Stromal cell of bone marrow (primary cell): Measurements from ENCODE around the gene RUNX3.

Experiments used
- DNase-seq: peaks from one replicate; pipeline ENCODE4 v3.0.0-alpha.2; 2012; ENCODE audit warnings: low read depth

RUNX3 gene

DNA sequence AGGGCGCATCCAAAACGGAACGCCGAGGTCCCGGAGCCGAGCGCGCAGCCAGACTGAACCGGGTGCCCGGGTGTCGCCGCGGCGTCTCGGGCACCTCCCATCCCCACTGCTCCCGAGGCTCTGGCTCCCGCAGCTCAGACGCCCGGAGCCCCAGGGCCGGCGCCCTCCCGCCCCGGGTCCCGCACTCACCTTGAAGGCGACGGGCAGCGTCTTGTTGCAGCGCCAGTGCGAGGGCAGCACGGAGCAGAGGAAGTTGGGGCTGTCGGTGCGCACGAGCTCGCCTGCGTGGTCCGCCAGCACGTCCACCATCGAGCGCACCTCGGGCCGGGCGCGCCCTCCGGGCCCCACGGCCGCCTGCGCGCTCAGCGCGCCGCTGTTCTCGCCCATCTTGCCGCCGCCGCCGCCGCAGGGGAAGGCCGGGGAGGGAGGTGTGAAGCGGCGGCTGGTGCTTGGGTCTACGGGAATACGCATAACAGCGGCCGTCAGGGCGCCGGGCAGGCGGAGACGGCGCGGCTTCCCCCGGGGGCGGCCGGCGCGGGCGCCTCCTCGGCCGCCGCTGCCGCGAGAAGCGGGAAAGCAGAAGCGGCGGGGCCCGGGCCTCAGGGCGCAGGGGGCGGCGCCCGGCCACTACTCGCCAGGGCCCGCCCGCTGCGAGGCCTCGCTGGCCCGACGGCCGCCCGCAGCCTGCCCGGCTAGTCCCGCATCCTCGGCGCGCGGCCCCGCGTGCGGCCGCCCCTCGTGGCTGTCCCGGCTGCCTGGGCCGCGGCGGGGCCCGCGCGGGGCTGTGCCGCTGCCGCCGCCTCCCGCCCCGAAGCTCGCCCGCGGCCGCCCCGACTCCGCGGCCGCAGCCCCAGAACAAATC, 447 bp downstream of the RUNX3 start:
- no peak for DNase-seq

DNA sequence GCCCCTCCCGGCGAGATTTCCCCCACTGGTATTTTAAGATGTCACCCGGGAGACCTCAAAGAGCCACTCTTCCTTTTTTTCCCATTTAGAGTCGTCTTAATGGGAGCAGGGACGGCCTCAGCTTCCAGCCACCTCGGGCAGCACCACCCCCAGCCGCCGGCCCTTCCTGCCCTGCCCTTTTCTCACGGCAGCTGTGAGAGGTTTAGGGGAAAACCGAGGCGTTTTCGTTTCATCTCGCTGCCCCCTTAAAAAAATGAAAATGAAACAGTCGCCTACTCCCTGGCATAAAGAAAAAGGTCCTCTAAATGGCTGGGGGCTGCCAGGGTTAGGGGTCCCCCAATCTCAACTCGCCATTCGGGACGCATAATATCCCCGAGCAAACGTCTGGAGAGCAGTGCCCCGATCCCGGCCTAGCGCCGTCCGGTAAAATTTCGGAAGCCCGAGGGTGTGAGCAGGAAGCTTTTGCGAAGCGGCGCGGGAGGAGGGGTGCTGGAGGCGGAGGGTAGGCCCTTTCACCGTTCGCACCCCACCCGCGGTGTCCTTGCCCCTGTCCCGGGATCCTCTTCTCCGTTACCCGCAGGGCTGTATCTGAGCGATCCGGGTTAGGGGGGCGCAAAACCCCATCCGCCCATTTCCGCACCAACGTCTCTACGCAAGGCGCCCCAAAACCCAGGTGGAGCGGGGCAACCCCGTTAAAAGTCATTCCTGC, 1.2 kb downstream of the RUNX3 start:
- DNase-seq = no peak

DNA sequence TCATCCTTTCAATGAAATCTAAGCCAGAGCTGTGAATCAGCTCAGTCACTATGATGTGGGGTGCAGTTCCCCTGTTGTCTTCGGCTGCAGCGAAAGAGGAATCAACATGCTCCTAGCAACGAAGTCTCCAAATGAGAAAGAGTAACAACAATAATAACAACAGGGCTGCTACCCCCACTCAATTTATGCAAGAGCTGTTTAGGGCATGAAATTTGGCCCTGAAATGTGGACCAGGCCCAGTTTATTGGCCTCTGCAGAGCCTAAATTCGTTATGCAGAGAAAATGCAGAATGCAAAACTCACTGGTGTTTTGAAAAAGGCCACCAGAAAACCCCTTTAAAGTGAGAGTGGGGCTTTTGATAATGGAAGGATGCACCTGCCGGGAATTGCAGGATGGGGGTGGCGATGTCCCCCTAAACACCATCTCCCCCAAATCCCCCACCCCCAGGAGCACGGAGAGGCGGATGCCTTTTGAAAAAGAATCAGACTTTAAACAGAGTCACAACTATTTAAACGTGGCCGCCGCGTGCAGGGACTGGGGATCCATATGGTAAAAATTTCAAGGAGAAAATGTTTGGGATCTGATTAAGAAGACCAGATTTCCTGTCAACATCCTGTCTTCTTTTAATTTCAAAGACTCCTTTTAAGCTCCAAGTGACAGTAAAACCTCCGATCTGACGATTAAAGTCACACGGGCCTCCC, 1.9 kb downstream of the RUNX3 start:
- DNase-seq = no peak

DNA sequence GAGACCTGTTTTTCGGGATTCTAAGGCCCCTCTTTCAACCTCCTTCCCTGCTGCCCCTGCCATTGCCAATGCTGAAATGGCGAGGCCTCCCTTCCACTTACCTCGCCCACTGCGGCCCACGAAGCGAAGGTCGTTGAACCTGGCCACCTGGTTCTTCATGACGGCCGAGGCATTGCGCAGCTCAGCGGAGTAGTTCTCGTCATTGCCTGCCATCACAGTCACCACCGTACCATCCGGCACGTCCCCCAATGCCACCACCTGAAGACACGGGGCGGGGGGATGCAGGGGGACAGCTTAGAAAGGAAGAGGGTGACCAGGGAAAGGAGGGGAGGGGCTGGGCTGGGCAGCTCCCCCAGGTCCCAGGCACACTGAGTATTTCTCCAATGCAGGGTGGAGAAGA, 2.6 kb downstream of the RUNX3 start:
- no peak for DNase-seq

DNA sequence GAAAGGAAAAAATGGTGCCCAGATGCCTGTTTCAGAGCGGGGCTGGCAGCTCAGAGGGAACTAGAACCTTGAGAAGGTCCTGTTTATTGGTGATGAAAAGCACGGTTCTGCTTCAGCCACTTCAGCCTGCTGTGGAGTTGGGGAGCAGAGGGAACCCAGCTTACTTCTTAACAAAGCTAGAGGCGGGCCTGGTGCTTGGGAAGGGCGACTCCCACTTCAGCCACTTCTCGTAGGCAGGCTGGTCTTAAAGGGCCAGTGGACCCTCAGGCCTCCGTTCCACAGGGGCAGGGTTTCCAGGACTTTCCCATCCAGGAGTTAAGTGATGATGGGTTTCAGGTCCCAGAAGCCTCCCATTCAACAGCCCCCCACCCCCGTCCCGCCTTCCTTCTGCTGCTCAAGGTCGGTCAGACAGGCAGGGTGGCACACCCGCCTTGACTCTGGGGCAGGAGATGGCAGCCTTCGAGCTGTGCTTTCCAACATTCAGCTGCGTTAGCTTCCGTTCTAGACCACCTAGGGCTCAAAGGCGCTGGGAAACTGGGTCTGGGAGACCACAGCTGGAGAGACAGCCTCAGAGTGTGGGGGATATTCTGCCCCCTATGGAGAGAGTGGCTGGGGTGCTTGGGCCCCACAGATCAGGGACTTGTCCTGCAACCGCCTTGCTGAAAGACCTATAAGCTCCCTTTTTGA, 3.4 kb downstream of the RUNX3 start:
- no peak for DNase-seq

DNA sequence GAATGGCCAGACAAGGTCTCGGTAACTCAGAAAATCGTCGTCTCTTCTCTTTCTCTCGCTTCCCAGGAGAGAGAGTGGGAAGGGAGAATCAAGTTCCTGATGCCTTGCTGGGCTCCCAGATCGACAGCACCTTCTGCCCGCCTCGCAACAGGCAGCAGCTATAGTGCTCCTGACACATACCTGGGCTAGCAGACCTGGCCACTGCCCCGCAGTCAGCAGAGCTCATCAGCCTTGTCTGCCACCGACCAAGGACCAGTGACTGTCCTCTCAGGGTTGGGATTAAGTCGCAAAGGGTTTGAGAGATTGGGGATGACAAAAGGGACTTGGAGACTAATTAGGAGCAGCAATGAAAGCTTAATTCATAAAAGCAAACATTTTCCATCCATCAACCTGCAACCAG, 4.1 kb downstream of the RUNX3 start:
- DNase-seq = no peak

DNA sequence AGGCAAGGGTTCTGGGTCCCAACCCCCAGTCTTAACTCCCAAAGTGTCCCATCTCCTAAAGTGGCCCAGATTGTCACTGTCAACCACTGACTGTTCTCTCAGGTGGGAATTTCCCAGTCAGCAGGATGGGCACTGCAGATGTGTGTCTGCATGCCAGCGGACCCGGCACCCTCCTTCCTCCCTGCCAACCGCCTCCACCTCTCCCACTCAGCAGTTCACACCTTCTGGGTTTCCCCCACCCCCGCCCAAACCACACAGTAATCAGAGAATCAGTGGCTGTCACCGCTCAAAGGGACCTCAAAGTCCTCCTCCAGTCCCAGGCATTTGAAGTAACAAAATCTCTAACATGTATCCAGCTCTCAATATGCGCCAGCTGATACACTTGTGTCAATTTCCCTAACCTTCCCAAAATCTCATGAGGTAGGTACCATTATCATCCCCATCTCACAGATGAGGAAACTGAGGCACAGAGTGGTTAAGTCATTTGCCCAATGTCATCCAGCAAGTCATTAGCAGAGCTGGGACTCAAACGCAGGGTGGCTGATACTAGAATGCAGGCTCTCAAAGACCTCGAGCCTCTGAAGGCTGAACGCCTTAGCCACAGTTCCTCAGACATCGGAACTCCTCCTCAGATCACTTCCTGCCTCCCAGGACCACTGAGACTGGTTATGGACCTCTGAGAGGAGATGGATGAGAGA, 4.8 kb downstream of the RUNX3 start:
- DNase-seq = no peak

DNA sequence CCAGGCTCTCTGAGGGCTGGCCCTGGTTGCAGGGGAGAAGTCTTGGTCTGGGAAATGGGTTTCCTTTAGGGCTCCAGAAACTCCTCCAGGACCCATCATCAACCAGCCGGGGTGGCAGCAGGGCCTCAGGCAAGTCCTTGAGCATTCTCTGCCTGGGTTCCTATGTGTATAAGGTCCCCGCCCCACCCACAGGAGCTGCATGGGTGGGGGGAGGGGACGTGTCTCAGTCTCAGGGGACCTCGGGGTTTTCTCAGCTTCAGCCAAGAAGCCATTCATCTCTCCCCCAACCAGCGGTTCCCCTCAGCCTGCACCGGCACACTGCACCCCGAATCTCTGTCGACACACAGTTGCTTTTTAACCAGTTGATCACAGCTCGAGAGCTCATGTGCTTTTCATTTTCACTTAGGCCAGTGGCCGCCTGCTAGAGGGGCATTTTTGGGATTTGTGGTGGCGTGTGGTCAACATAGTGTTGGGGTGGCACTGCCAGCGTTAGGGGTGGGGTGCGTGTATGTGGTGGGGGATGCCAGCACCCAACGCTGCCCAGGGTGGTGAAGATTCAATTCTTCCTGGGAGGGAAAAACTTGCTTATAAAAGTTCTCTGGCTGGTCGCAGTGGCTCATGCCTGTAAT, 6.5 kb downstream of the RUNX3 start:
- no peak for DNase-seq

DNA sequence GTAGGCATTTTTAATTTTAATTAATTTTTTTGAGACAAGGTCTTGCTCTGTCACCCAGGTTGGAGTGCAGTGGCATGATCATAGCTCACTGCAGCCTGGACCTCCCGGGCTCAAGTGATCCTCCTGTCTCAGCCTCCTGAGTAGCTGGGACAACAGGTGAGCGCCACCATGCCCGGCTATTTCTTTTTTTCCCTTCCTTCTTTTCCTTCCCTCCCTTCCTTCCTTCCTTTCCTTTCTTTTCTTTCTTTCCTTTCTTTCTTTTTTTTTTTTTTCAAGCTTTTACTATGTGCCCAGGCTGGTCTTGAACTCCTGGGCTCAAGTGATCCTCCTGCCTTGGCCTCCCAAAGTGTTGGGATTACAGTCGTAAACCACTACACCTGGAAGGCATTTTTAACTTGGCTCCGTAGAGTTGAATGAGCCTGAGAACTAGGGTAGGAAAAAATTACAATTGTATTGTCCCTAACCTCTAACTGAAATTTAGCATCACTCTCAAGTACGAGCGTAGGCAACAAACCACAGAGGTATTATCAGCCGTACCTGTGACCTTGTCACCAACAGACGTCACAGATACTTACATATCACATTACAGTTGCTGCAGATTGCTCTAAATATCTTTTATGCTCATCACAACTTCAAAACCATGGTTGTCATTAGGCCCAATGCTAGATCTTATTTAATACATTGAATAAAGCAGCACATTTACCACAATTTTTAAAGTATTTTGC, 8.0 kb downstream of the RUNX3 start:
- DNase-seq = no peak

DNA sequence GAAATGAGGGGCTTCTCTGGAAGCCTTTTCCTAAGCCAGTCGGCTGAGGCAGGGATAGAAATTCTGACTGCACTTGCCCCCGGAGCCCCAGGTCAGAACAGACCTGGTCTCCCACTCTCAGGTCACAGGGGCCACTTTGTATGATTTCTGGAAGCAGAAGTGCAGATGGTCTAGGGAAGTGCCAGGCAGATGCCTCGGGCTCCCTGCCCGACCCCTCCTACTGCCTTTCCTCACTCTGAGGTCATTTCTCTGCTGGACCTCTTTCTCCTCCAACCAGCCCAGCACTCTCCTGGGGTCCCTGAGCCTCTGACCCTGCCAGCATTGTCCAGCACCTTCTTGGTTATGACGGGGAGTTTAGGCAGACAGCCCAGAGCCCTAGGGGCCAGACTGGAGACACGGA, 8.7 kb downstream of the RUNX3 start:
- DNase-seq = no peak

DNA sequence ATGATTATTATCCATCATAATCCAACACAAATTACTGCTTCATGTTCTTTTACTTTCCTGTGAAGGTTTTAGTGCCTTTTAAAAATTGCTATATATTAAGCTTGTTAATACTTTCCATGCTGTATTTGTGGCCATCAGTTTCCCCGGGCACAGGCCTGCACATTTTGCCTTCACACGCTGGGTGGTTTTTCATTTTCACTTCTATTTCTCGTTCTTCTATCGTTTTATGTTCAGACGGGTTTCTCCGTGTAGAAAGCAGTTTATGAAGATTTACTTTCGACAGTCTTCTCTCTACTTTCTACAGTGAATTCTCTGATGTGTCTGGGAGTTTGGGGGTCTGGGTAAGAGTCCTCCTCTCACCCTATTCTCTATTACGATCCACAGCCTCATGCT, 9.5 kb downstream of the RUNX3 start:
- DNase-seq = no peak

DNA sequence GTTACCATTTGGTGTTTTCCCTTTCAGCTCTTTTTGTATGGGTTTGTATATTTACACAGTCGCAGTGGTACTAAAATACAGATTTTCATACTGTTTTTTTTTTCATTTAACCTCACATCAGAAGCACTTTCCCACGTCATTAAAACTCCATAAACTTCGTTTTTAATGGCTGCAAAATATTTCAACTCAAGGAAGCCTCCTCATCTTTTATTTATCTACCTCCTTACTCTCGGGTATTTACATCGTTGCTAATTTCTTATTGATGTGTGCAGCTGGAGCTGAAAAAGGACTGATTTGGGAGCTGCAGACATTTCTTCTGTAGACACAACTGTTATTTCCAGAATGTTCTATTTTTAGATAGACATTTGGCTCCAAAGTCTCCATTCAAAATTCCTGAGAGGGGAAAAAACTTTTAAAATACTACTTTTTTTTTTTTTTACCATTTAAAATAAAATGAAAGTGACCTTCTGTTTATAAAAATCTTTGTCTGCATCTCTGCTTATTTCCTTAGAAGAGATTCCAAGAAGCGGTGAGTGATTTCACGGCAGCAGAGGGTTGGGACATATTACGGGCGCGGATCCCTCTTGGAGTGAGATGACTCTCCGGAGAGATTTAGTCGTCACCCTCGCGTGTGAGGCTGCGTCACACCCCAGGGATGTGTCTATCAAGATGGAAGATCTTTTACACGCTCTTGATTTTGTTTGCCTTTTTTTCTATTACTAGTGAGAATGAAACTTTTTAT, 10.1 kb downstream of the RUNX3 start:
- DNase-seq = peak; percentile 37

DNA sequence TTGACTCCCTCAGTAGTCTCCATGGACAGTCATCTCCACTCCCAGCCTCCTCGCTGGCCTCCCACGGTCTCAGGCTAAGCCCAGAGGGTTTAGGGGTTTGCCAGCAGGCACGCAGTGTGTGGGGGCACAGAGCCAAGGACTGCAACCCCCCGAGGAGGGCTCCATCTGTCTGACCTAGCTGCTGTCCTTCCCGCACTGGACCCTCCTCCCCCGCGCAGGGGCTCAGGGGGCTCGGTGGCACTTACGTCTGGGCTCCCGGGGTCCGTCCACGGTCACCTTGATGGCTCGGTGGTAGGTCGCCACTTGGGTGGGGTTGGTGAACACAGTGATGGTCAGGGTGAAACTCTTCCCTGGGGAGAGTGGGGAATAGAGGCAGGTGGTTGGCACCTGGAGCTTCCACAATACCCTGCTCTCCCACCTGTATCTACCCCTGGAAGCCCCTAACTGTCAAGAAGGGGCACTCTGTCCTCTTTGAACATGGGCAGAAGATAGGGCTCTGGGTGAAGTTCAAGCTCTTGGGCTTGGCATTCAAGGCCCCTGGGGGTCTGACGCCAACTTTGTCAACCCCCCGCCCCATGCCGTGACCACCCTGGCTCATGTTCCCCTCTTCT, 11.0 kb downstream of the RUNX3 start:
- DNase-seq = no peak

DNA sequence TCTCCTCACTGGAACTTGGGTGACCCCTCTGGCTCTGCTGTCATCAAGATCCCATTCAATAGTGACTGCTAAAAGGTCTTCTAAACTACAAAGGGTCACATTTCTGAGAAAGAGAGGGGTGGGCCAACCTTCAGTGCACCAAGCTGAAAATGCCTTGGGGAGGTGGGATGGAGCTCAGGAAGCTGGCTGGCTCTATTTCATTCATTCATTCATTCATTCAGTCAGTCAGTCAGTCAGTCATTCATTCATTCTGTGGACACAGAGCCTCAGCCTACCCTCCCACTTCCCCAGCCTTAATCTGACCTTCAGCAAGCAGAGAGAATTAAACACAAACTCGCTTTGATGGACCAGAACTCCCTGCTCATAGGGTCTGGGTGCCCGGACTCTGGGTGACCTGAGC, 11.7 kb downstream of the RUNX3 start:
- no peak for DNase-seq

DNA sequence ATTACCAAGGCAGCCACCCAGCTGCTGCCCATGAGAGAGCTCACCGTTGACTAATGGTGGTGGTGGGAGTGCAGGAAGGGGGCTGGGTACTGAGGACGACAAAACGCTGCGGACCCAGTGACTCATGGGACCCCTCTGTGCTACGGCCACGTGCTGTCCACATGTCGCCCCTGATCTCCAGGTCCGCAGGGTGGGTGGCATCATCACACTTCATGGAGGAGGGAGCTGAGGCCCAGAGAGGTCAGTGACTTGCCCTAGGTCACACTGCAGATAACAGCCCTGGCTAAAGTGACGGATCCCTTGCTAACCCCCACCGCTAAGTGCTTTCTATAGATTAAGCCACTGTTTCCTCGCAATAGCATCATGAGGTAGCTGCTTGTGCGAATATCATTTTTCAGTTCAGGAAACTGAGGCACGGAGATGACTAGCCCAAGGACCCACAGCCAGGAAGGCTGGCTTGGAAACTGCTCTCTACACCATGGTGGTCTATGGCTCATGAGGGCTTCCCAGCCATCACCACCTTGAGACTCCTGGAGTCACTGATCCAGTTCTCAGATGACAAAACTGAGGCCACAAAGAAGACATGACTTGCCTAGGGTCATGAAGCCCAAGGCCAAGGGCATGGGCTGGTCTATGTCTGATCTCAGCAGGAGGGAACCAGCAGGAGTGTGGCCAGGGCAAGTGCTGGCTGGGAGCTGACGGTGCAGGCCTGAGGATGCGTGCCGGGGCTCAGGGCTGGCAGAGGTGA, 12.6 kb downstream of the RUNX3 start:
- DNase-seq = no peak

DNA sequence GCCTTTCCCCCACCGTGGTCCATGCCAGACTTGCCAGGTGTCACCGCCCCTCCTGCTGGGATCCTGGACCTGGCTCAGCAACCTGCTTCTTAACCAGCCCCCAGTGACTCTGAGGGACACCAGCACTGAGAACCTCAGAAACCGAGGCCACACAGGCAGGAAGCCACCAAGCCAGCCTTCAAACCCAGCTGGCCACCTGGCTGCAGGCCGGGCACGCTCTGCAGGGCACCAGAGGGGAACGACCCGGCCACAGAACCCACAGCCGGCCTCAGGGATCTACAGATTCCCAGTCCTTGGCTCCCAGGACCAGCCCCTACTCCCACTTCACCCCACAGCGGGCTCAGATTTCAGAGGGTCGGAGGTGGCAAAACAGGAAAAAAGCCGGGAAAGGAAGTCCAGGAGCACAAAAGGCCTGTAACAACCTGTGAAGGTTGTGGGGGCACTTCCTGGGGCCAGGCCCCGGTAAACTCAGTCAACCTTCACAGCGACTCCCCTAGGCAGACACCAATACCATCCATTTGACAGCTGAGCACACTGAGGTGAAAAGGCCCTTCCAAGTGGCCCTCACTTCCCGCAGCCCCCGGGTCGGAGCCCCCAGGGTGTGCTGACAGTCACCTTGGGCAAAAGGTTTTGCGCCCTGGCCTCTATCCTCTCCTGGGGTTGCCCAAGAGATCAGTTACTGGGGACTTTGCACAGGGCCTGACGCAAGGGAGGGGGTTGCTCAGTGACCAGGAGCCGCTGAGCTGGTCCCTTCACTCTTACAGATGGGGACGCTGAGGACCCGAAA, 14.1 kb downstream of the RUNX3 start:
- DNase-seq = no peak

DNA sequence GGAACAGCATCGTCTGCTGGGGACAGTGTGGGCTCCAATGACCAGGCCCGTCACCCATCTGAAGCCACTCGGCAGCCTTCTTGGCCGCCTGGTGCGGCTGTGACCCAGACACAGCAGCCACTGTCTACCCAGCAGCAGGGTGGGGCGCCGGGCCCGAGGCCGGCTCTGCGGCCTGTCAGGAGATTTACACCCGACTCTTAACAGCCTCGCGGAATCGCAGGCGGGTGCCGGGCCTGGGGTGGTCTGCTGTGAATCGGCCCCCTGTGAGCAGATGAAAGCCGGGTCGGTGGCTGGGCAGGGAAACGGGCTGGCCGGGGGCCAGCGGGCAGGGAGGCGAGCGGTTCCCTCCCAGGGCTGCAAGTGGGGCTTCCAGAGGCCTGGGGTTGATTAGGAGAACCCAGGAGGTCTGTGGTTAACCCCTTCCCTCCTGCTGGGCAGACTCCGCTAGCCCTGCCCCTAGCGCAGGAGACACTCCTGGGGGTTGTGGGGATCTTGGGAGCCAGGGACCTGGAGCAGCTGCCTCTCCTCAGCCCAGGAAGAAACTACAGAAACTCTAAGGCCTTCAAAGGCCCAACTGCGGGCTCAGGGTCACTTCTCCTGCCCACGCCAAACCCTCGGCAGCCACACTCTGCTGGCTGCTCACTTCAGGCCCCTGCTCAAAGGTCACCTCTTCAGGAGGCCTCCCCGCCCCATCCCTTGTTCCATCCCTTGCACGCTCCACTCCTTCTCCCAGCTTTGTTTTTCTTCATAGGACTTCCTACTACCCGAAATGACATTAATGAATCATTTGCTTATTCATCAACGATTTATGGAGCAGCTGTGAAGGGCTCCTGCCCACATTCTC, 15.6 kb downstream of the RUNX3 start:
- DNase-seq = no peak
